HEK293 (cell line): ENCODE measurements around the gene PRKG1.

Source experiments
- CTCF ChIA-PET: fragments of 350-600 bp; formaldehyde crosslinking; extraction: SDS; loops from one replicate; lab custom pipeline; 2021; ENCODE audit warnings: antibody characterized with exemption; lab: Yijun Ruan, JAX
- POLR2A ChIA-PET: fragments of 300-600 bp; formaldehyde crosslinking; extraction: SDS; loops from one replicate; lab custom pipeline; 2020; ENCODE audit warnings: antibody characterized with exemption, inconsistent platforms; lab: Yijun Ruan, JAX
- H3K27ac ChIP-seq: fragments of 200-500 bp; sonication (Bioruptor generic); 2 replicates; pipeline ENCODE4 v1.5.1; 2014; ENCODE audit warnings: low read depth, low read length, control low read depth, inconsistent platforms; ENCODE audit errors: extremely low read depth
- H3K36me3 ChIP-seq, 2 experiments: fragments of 200-500 bp in 1 of 2; sonication (Bioruptor generic) in 1 of 2; 1 replicate in 1 of 2; 2 replicates in 1 of 2; pipeline ENCODE4 v1.5.1; 2014 to 2017; ENCODE audit warnings: inconsistent platforms in 2 of 2, low read length in 2 of 2; ENCODE audit not compliant: control insufficient read depth in 2 of 2, insufficient read depth in 1 of 2
- H3K4me1 ChIP-seq: fragments of 200-500 bp; sonication (Bioruptor generic); 2 replicates; pipeline ENCODE4 v1.5.1; 2014; ENCODE audit warnings: mild to moderate bottlenecking, low read length, inconsistent platforms; ENCODE audit not compliant: control insufficient read depth, insufficient read depth
- H3K4me3 ChIP-seq: 2 replicates; pipeline ENCODE4 v1.5.1; 2011; ENCODE audit warnings: low read depth, mild to moderate bottlenecking, control low read depth, low read length, moderate library complexity
- H3K9me3 ChIP-seq: fragments of 200-500 bp; sonication (Bioruptor generic); 2 replicates; pipeline ENCODE4 v1.5.1; 2014; ENCODE audit warnings: low read depth, low read length, inconsistent platforms; ENCODE audit not compliant: control insufficient read depth, insufficient read depth
- FEZF1 ChIP-seq: fragments of 450-650 bp; formaldehyde crosslinking; IDR thresholded peaks from 2 replicates; pipeline ENCODE4 v1.5.1; 2016; ENCODE audit warnings: missing biosample characterization, missing genetic modification characterization
- OSR2 ChIP-seq: fragments of 450-650 bp; formaldehyde crosslinking; IDR thresholded peaks from 2 replicates; pipeline ENCODE4 v1.5.1; 2016; ENCODE audit warnings: missing biosample characterization, missing genetic modification characterization
- PRDM10 ChIP-seq: fragments of 450-650 bp; formaldehyde crosslinking; IDR thresholded peaks from 2 replicates; pipeline ENCODE4 v1.5.1; 2016; ENCODE audit warnings: missing biosample characterization, missing genetic modification characterization
- PRDM6 ChIP-seq: fragments of 450-650 bp; formaldehyde crosslinking; IDR thresholded peaks from 2 replicates; pipeline ENCODE4 v1.5.1; 2017; ENCODE audit warnings: missing biosample characterization, missing genetic modification characterization
- SETDB1 ChIP-seq: IDR thresholded peaks from one replicate; pipeline ENCODE4 v1.6.1; 2017; ENCODE audit warnings: mild to moderate bottlenecking, low read length, moderate library complexity, mixed read lengths; ENCODE audit not compliant: insufficient read length
- ZFP3 ChIP-seq: fragments of 450-650 bp; formaldehyde crosslinking; IDR thresholded peaks from 2 replicates; pipeline ENCODE4 v1.5.1; 2016; ENCODE audit warnings: low read depth, missing biosample characterization, missing genetic modification characterization
- ZFP41 ChIP-seq: fragments of 450-650 bp; formaldehyde crosslinking; IDR thresholded peaks from 2 replicates; pipeline ENCODE4 v1.5.1; 2016; ENCODE audit warnings: missing biosample characterization, missing genetic modification characterization, borderline replicate concordance
- ZNF18 ChIP-seq: fragments of 450-650 bp; formaldehyde crosslinking; IDR thresholded peaks from 2 replicates; pipeline ENCODE4 v1.5.1; 2016; ENCODE audit warnings: missing biosample characterization, missing genetic modification characterization
- ZNF341 ChIP-seq: fragments of 450-650 bp; formaldehyde crosslinking; IDR thresholded peaks from 2 replicates; pipeline ENCODE4; 2016; ENCODE audit warnings: low read depth, missing biosample characterization, missing genetic modification characterization
- ZNF362 ChIP-seq: fragments of 450-650 bp; formaldehyde crosslinking; IDR thresholded peaks from 2 replicates; pipeline ENCODE4 v1.5.1; 2016; ENCODE audit warnings: missing biosample characterization, missing genetic modification characterization
- ZNF366 ChIP-seq: fragments of 450-650 bp; formaldehyde crosslinking; conservative IDR thresholded peaks from 2 replicates; pipeline ENCODE4 v1.5.1; 2016; ENCODE audit warnings: missing biosample characterization, missing genetic modification characterization
- ZNF391 ChIP-seq: fragments of 450-650 bp; formaldehyde crosslinking; IDR thresholded peaks from 2 replicates; pipeline ENCODE4 v1.5.1; 2016; ENCODE audit warnings: low read depth, missing biosample characterization, missing genetic modification characterization, borderline replicate concordance
- ZNF398 ChIP-seq: fragments of 450-650 bp; formaldehyde crosslinking; IDR thresholded peaks from 2 replicates; pipeline ENCODE4 v1.5.1; 2017; ENCODE audit warnings: missing biosample characterization, missing genetic modification characterization
- ZNF548 ChIP-seq: fragments of 450-650 bp; formaldehyde crosslinking; IDR thresholded peaks from 2 replicates; pipeline ENCODE4 v1.5.1; 2016; ENCODE audit warnings: missing biosample characterization, missing genetic modification characterization
- ZNF645 ChIP-seq: fragments of 450-650 bp; formaldehyde crosslinking; IDR thresholded peaks from 2 replicates; pipeline ENCODE4; 2016; ENCODE audit warnings: missing biosample characterization, missing genetic modification characterization
- ZNF843 ChIP-seq: fragments of 450-650 bp; formaldehyde crosslinking; IDR thresholded peaks from 2 replicates; pipeline ENCODE4 v1.5.1; 2016; ENCODE audit warnings: missing biosample characterization, missing genetic modification characterization
- ZXDB ChIP-seq: fragments of 450-650 bp; formaldehyde crosslinking; IDR thresholded peaks from 2 replicates; pipeline ENCODE4 v1.5.1; 2016; ENCODE audit warnings: missing biosample characterization, missing genetic modification characterization

PRKG1 gene

GRCh38 chr10:51244748-51245490 is 170.6 kb downstream of the PRKG1 start (continued):
- TF ChIP-seq ZNF398 (tag by site-specific recombination) (no peak), ZFP41 (tag by site-specific recombination) (no peak)

- Histone ChIP-seq H3K9me3 (no peaks in the 10 kb centered on the region), H3K4me1 (peaks cover 32% of the 10 kb centered on the region), H3K36me3 (no peaks in the 10 kb centered on the region), H3K4me3 (no peak overlapping the region), H3K27ac (peak overlapping the region; percentile 70; the same call in 1 of the 2 replicates)
- ChIA-PET CTCF (interaction anchor here (0.7 to 1.2 kb wide), 2 partner anchors 11 to 12 kb away, joined by 3 read pairs; no protein-coding TSS in a partner anchor), POLR2A (no interaction called here)
- peak; percentile 57 for TF ChIP-seq FEZF1 (tag by site-specific recombination)
- 0 out of 2 replicates have a peak, but pooled peaks have one; percentile 17 for TF ChIP-seq ZNF362
- no peak for TF ChIP-seq ZNF341 (tag by site-specific recombination)
- TF ChIP-seq ZNF398 (tag by site-specific recombination): no peak
- peak; percentile 31; the same call in 1 of the 2 replicates for TF ChIP-seq OSR2 (tag by site-specific recombination)
- TF ChIP-seq PRDM6: peak; percentile 41
- TF ChIP-seq ZNF645: no peak
- TF ChIP-seq ZNF843 (tag by site-specific recombination): peak; percentile 49; the same call in 1 of the 2 replicates
- 0 out of 2 replicates have a peak, but pooled peaks have one; percentile 51 for TF ChIP-seq ZXDB (tag by site-specific recombination)
Observed at GRCh38 chr10:51246156-51246555, 171.9 kb downstream of the PRKG1 start.

GRCh38 chr10:51250278-51250920 is 176.1 kb downstream of the PRKG1 start:
- no peak overlapping the region for H3K27ac ChIP-seq
- ChIA-PET CTCF (no interaction called here), POLR2A (no interaction called here)
- peaks cover 22% of the 10 kb centered on the region for H3K4me1 ChIP-seq
- H3K9me3 ChIP-seq: no peaks in the 10 kb centered on the region
- H3K36me3 ChIP-seq: no peaks in the 10 kb centered on the region
- no peak overlapping the region for H3K4me3 ChIP-seq
- TF ChIP-seq ZNF18 (tag by site-specific recombination) (no peak), ZNF548 (tag by site-specific recombination) (no peak), ZFP3 (tag by site-specific recombination) (no peak), ZNF391 (tag by site-specific recombination) (no peak), ZFP41 (tag by site-specific recombination) (no peak), SETDB1 (no peak), PRDM10 (no peak), ZNF366 (no peak)
